A549 (cell line): ENCODE measurements around the gene KRTAP4-4. TPM values are rescaled to one million over a fixed set of nuclear protein-coding genes. Genes with fewer than 3 reads are reported as not detected.

Experiments used
- ATAC-seq, 2 experiments: fragments of 200-7000 bp in 1 of 2; fragments of >200 bp in 1 of 2; cut with Nextera tagmentation in 1 of 2; cut with Tn5 transposase in 1 of 2; 3 replicates each; pipeline versions ENCODE4 v1.8.0 to v1.9.1; 2018 to 2020; ENCODE audit warnings: mild to moderate bottlenecking in 1 of 2, moderate library complexity in 1 of 2
- CTCF ChIA-PET: fragments of 300-600 bp; sonication (Branson Sonifier 250); formaldehyde crosslinking; extraction: SDS; loops from one replicate; lab custom pipeline; 2021; ENCODE audit warnings: antibody characterized with exemption, inconsistent platforms; lab: Yijun Ruan, JAX
- POLR2A ChIA-PET: fragments of 350-600 bp; formaldehyde crosslinking; extraction: SDS; loops from one replicate; lab custom pipeline; 2021; ENCODE audit warnings: antibody characterized with exemption, inconsistent platforms; lab: Yijun Ruan, JAX
- DNase-seq, 2 experiments: peaks; one replicate each; pipeline versions ENCODE4 v3.0.0 to v3.0.0-alpha.2; 2011 to 2016; ENCODE audit warnings: low read depth in 1 of 2, low spot score in 1 of 2
- FAIRE-seq: peaks from 2 replicates; lab custom pipeline; 2011; peaks lifted over from hg19 to GRCh38; lab: Jason Lieb, UNC
- H3K27ac ChIP-seq, 2 experiments: fragments of >200 bp; sonication (Bioruptor Twin); formaldehyde crosslinking; 3 replicates each; pipeline ENCODE4 v1.5.1; 2016 to 2017
- H3K4me1 ChIP-seq: fragments of >200 bp; sonication (Bioruptor Twin); formaldehyde crosslinking; 3 replicates; pipeline ENCODE4 v1.6.1; 2016
- H3K4me2 ChIP-seq: fragments of >200 bp; sonication (Bioruptor Twin); formaldehyde crosslinking; 3 replicates; pipeline ENCODE4 v1.6.1; 2016
- H3K4me3 ChIP-seq: fragments of >200 bp; sonication (Bioruptor Twin); formaldehyde crosslinking; 3 replicates; pipeline ENCODE4 v1.5.1; 2016
- H3K9me3 ChIP-seq: fragments of >200 bp; sonication (Bioruptor Twin); formaldehyde crosslinking; 3 replicates; pipeline ENCODE4 v1.6.1; 2016
- ATOH8 ChIP-seq: fragments of 250-450 bp; sonication (Bioruptor Pico); IDR thresholded peaks from 2 replicates; pipeline ENCODE4 v1.5.0; 2020; ENCODE audit warnings: low read depth, mild to moderate bottlenecking, moderate library complexity
- BHLHE40 ChIP-seq: IDR thresholded peaks from 2 replicates; pipeline ENCODE4 v1.6.1; 2012; ENCODE audit warnings: low read depth, low read length, inconsistent platforms
- CBX2 ChIP-seq: fragments of 200-600 bp; sonication (generic); IDR thresholded peaks from 2 replicates; pipeline ENCODE4 v1.6.1; 2016; ENCODE audit warnings: low read depth, mild to moderate bottlenecking, borderline replicate concordance
- CBX8 ChIP-seq: fragments of 200-600 bp; sonication (generic); IDR thresholded peaks from 2 replicates; pipeline ENCODE4 v1.6.1; 2016
- CHD4 ChIP-seq: fragments of 200-600 bp; sonication (generic); IDR thresholded peaks from 2 replicates; pipeline ENCODE4 v1.6.1; 2016; ENCODE audit warnings: antibody characterized with exemption, mild to moderate bottlenecking, borderline replicate concordance
- EHF ChIP-seq: fragments of 250-450 bp; sonication (Bioruptor Pico); IDR thresholded peaks from 2 replicates; pipeline ENCODE4 v1.5.0; 2020; ENCODE audit warnings: mild to moderate bottlenecking
- EP300 ChIP-seq, 2 experiments: fragments of >200 bp; sonication (Bioruptor Twin); formaldehyde crosslinking; IDR thresholded peaks; 2 replicates in 1 of 2; 3 replicates in 1 of 2; pipeline ENCODE4 v1.6.1; 2016 to 2017
- FOSB ChIP-seq: fragments of 250-450 bp; sonication (Bioruptor Pico); IDR thresholded peaks from 2 replicates; pipeline ENCODE4 v1.5.0; 2020; ENCODE audit warnings: mild to moderate bottlenecking, moderate library complexity
- GATA3 ChIP-seq: IDR thresholded peaks from 2 replicates; pipeline ENCODE4 v1.6.1; 2012; ENCODE audit warnings: borderline replicate concordance
- HES2 ChIP-seq: fragments of >200 bp; sonication (Bioruptor Twin); formaldehyde crosslinking; IDR thresholded peaks from 2 replicates; pipeline ENCODE4 v1.6.1; 2016
- HOXA7 ChIP-seq: fragments of 250-450 bp; sonication (Bioruptor Pico); IDR thresholded peaks from 2 replicates; pipeline ENCODE4 v1.5.0; 2020; ENCODE audit warnings: mild to moderate bottlenecking, moderate library complexity
- JUN ChIP-seq, 2 experiments: fragments of >200 bp; sonication (Bioruptor Twin); formaldehyde crosslinking; IDR thresholded peaks; 2 replicates in 1 of 2; 3 replicates in 1 of 2; pipeline ENCODE4 v1.6.1; 2016 to 2017
- MAFK ChIP-seq: fragments of 450-650 bp; IDR thresholded peaks from 2 replicates; pipeline ENCODE4 v1.6.1; 2014; ENCODE audit not compliant: partially characterized antibody
- MAX ChIP-seq: IDR thresholded peaks from 2 replicates; pipeline ENCODE4 v1.6.1; 2012
- MAZ ChIP-seq: fragments of 150-350 bp; IDR thresholded peaks from 2 replicates; pipeline ENCODE4 v1.6.1; 2014; ENCODE audit warnings: antibody characterized with exemption, low read depth, low read length, borderline replicate concordance
- MYC ChIP-seq: IDR thresholded peaks from 2 replicates; pipeline ENCODE4 v1.6.1; 2012; ENCODE audit warnings: mild to moderate bottlenecking, inconsistent platforms, low read length, improper control_type of control experiment, borderline replicate concordance
- NFE2L2 ChIP-seq: fragments of 150-350 bp; conservative IDR thresholded peaks from 2 replicates; pipeline ENCODE4 v1.6.1; 2014; ENCODE audit warnings: low read length
- NPAS2 ChIP-seq: fragments of 250-450 bp; sonication (Bioruptor Pico); IDR thresholded peaks from 2 replicates; pipeline ENCODE4 v1.8.0; 2022; ENCODE audit warnings: mild to moderate bottlenecking, moderate library complexity, borderline replicate concordance
- PBX3 ChIP-seq: IDR thresholded peaks from 2 replicates; pipeline ENCODE4 v1.6.1; 2012
- RAD21 ChIP-seq, 2 experiments: fragments of >200 bp in 1 of 2; sonication (Bioruptor Twin) in 1 of 2; formaldehyde crosslinking in 1 of 2; IDR thresholded peaks in 1 of 2; conservative IDR thresholded peaks in 1 of 2; 2 replicates in 1 of 2; 3 replicates in 1 of 2; pipeline ENCODE4 v1.6.1; 2012 to 2018; ENCODE audit warnings: inconsistent platforms in 1 of 2
- RARB ChIP-seq: fragments of 250-450 bp; sonication (Bioruptor Pico); IDR thresholded peaks from 2 replicates; pipeline ENCODE4 v1.8.0; 2021; ENCODE audit warnings: mild to moderate bottlenecking, moderate library complexity
- RFX5 ChIP-seq: fragments of 450-650 bp; IDR thresholded peaks from 2 replicates; pipeline ENCODE4 v1.7.1; 2014; ENCODE audit warnings: antibody characterized with exemption, mild to moderate bottlenecking, moderate library complexity
- RNF2 ChIP-seq: fragments of 200-600 bp; sonication (generic); IDR thresholded peaks from 2 replicates; pipeline ENCODE4 v1.6.1; 2016; ENCODE audit warnings: low read depth, mild to moderate bottlenecking, antibody characterized with exemption, moderate library complexity, borderline replicate concordance
- ZFP36 ChIP-seq: fragments of 450-650 bp; IDR thresholded peaks from 2 replicates; pipeline ENCODE4 v1.6.1; 2014; ENCODE audit warnings: borderline replicate concordance; ENCODE audit not compliant: partially characterized antibody
- WGBS: methylation state at CpG from one replicate; pipeline ENCODE4 v1.1.6; 2017; ENCODE audit errors: missing lambda C conversion rate; 5-methylcytosine and 5-hydroxymethylcytosine counted together
- polyA plus RNA-seq, 4 experiments: library from polyadenylated mRNA; depleted of rRNA in 3 of 4; stranded (reverse); fragments of >200 nt; fragmentation: RNase III in 1 of 4; extraction: RNeasy Plus Mini Kit Qiagen cat#74134 plus additional on column Dnase treatment in 1 of 4; gene quantifications; 2 replicates in 3 of 4; 3 replicates in 1 of 4; pipeline ENCODE4 v1.2.3, GENCODE V29; 2011 to 2017

The KRTAP4-4 gene
- polyA plus RNA-seq, 2 of the 4 experiments (the other 2 are of a cell fraction) = not detected

GRCh38 chr17:41184480-41184961 is 24.0 kb upstream of the KRTAP4-4 start, which contains the start of gene KRTAP4-1:
KRTAP4-1 (minus strand) TSS chr17:41184911; CDS start chr17:41184854, 57 bp downstream.
- Histone ChIP-seq H3K9me3 (no peaks in the 10 kb centered on the region), H3K4me3 (no peak within 1 kb of the TSS), H3K4me1 (no peaks in the 10 kb centered on the region), H3K27ac (no peak within 1 kb of the TSS), H3K4me2 (no peak within 1 kb of the TSS)
- no peak for TF ChIP-seq BHLHE40
- no peak for TF ChIP-seq RAD21 (conservative IDR thresholded peaks at IDR 0.05 in 1 of 2, IDR thresholded peaks at IDR 0.05 in 1 of 2)
- TF ChIP-seq MAX = no peak
- TF ChIP-seq FOSB (CRISPR knock-in tag) = no peak
- no peak for TF ChIP-seq MAFK
- no peak for TF ChIP-seq RARB (CRISPR knock-in tag)
- no peak for TF ChIP-seq CHD4
- TF ChIP-seq ATOH8 (CRISPR knock-in tag) = no peak
- no peak for TF ChIP-seq MYC
- TF ChIP-seq JUN (IDR thresholded peaks at IDR 0.05) = no peak
- no peak for TF ChIP-seq EHF (CRISPR knock-in tag)
- no peak for TF ChIP-seq EP300 (IDR thresholded peaks at IDR 0.05)
- no peak for TF ChIP-seq RFX5
- no peak for TF ChIP-seq CBX2
- no peak for TF ChIP-seq HES2
- no peak for TF ChIP-seq GATA3
- TF ChIP-seq RNF2 = no peak
- no peak for TF ChIP-seq CBX8
- no peak for TF ChIP-seq MAZ
- TF ChIP-seq NFE2L2 = no peak
- WGBS = 72% methylated on average over 8 of the region's 9 CpGs
- ChIA-PET POLR2A (no interaction called here), CTCF (interaction anchor here (0.6 to 1.5 kb wide), 3 partner anchors 11 to 327 kb away, joined by 3 read pairs; no protein-coding TSS in a partner anchor)
- ATAC-seq (no peak), FAIRE-seq (no peak), DNase-seq (no peak)

GRCh38 chr17:41178843-41179616 is 18.5 kb upstream of the KRTAP4-4 start:
- no peak overlapping the region for H3K4me3 ChIP-seq
- TF ChIP-seq JUN (IDR thresholded peaks at IDR 0.05) = no peak
- no peak for TF ChIP-seq EP300 (IDR thresholded peaks at IDR 0.05)
- no peak for TF ChIP-seq NPAS2 (CRISPR knock-in tag)
- TF ChIP-seq ZFP36 = no peak
- TF ChIP-seq PBX3 = no peak
- no peak for TF ChIP-seq HOXA7
- no peak for TF ChIP-seq HES2
- no peak for TF ChIP-seq FOSB (CRISPR knock-in tag)
- TF ChIP-seq BHLHE40 = no peak
- no peak for TF ChIP-seq MYC
- no peak overlapping the region for H3K27ac ChIP-seq
- no peaks in the 10 kb centered on the region for H3K9me3 ChIP-seq
- no peak for DNase-seq
- ChIA-PET CTCF (interaction anchor here (0.9 to 2.4 kb wide), 3 partner anchors 11 to 488 kb away, joined by 3 to 6 read pairs (median 3); partner anchors contain the start of gene KRTAP4-3), POLR2A (no interaction called here)
- FAIRE-seq = no peak
- 69% methylated on average over 1 of the region's 1 CpG for whole genome bisulfite sequencing
- H3K4me2 ChIP-seq = no peak overlapping the region; the same call in 2 of the 3 replicates
- no peaks in the 10 kb centered on the region for H3K4me1 ChIP-seq
- no peak for ATAC-seq
